ENCODE measurements around the gene PON1. TPM values are rescaled to one million over a fixed set of nuclear protein-coding genes. Genes with fewer than 3 reads are reported as not detected.

Gene PON1
- total RNA-seq, 4 donors from 2014 or later: 0.31 TPM; not detected in 3

GRCh38 chr7:95295397-95295796 lies 28.9 kb downstream of the PON1 start:
- no peak for ATAC-seq
- intact Hi-C loops (cut with DNase I; ENCODE audit: low total_unique reads) (no loop called here), in situ Hi-C loops (cut with MboI; ENCODE audit: low sequenced_read_pairs in 4 of 4) (no loop called here)
- Histone ChIP-seq H3K27ac (no peak overlapping the region), H3K4me1 (no peaks in the 10 kb centered on the region), H3K36me3 (no peaks in the 10 kb centered on the region), H3K9me3 (no peaks in the 10 kb centered on the region), H3K27me3 (no peaks in the 10 kb centered on the region), H3K4me3 (no peak overlapping the region)
- no peak for DNase-seq
- TF ChIP-seq POLR2A (IDR thresholded peaks at IDR 0.05): no peak
- TF ChIP-seq, protein P1, sequence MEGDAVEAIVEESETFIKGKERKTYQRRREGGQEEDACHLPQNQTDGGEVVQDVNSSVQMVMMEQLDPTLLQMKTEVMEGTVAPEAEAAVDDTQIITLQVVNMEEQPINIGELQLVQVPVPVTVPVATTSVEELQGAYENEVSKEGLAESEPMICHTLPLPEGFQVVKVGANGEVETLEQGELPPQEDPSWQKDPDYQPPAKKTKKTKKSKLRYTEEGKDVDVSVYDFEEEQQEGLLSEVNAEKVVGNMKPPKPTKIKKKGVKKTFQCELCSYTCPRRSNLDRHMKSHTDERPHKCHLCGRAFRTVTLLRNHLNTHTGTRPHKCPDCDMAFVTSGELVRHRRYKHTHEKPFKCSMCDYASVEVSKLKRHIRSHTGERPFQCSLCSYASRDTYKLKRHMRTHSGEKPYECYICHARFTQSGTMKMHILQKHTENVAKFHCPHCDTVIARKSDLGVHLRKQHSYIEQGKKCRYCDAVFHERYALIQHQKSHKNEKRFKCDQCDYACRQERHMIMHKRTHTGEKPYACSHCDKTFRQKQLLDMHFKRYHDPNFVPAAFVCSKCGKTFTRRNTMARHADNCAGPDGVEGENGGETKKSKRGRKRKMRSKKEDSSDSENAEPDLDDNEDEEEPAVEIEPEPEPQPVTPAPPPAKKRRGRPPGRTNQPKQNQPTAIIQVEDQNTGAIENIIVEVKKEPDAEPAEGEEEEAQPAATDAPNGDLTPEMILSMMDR (IDR thresholded peaks at IDR 0.05 in 4 of 5, conservative IDR thresholded peaks at IDR 0.05 in 1 of 5): no peak

DNA sequence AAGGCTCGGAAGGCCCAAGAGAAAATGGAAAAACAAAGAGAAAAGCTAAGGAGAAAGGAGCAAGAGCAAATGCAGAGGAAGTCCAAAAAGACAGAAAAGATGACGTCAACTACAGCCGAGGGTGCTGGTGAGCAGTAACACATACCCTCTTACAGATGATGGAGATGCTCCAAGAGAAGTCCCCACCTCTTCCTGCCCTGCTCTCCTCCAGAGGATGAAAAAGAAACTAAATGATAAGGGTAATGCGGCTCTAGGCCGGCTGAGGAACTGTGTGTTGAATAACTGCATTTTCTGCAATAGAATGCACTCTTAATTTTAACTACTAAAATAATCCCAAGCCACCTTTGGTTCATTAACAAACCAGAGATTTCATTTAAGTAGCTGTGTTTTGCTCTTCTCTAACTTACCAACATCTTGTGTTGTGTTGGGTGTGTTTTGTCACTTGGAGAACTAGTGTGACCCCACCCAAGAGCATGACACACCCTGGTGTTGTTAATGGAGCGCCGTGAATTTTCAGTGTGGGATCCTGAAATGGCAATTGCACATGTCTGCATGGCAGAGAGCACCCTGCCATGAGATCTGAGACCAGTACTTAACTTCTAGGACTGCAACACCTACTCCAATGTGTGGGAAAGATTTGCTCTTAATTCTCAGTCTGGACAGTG lies 34.0 kb downstream of the PON1 start:
- Histone ChIP-seq H3K9me3 (no peaks in the 10 kb centered on the region), H3K27ac (no peak overlapping the region), H3K36me3 (no peaks in the 10 kb centered on the region), H3K27me3 (no peaks in the 10 kb centered on the region), H3K4me1 (no peaks in the 10 kb centered on the region), H3K4me3 (no peak overlapping the region)
- TF ChIP-seq POLR2A (IDR thresholded peaks at IDR 0.05): no peak
- TF ChIP-seq, protein P1 (IDR thresholded peaks at IDR 0.05 in 4 of 5, conservative IDR thresholded peaks at IDR 0.05 in 1 of 5): no peak
- no peak for DNase-seq
- in situ Hi-C loops (cut with MboI; ENCODE audit: low sequenced_read_pairs in 4 of 4) (no loop called here), intact Hi-C loops (cut with DNase I; ENCODE audit: low total_unique reads) (no loop called here)
- no peak for ATAC-seq

GRCh38 chr7:95286096-95286495 lies 38.2 kb downstream of the PON1 start:
- no peaks in the 10 kb centered on the region for H3K27me3 ChIP-seq
- H3K4me3 ChIP-seq: no peak overlapping the region
- H3K36me3 ChIP-seq: no peaks in the 10 kb centered on the region
- no peak for TF ChIP-seq POLR2A (IDR thresholded peaks at IDR 0.05)
- TF ChIP-seq, protein P1 (IDR thresholded peaks at IDR 0.05 in 4 of 5, conservative IDR thresholded peaks at IDR 0.05 in 1 of 5): no peak
- no peaks in the 10 kb centered on the region for H3K9me3 ChIP-seq
- ATAC-seq (no peak), DNase-seq (no peak)
- in situ Hi-C loops (cut with MboI; ENCODE audit: low sequenced_read_pairs in 4 of 4): no loop called here
- intact Hi-C loops (cut with DNase I; ENCODE audit: low total_unique reads): no loop called here
- H3K27ac ChIP-seq: no peak overlapping the region
- no peaks in the 10 kb centered on the region for H3K4me1 ChIP-seq

DNA sequence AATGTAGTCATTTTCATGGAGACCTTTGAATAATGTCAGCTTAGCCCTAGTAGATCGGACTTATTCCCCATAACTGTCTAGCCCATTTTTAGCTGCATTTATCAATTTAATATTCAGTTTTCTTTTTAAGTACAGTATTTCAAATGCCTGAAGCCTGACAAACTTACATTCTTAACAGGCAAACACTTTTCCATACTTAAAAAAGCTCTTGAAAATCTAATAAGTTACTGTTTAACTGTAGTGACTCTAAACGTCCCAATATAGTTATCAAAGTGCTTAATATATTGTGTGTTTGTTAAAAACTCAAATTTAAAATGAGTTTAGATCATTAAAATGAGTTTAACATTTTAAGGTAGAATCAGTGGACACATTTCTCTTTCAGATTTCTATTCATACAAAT lies 44.9 kb downstream of the PON1 start:
- in situ Hi-C loops (cut with MboI; ENCODE audit: low sequenced_read_pairs in 4 of 4): no loop called here
- H3K27me3 ChIP-seq: no peaks in the 10 kb centered on the region
- TF ChIP-seq POLR2A (IDR thresholded peaks at IDR 0.05): no peak
- TF ChIP-seq, protein P1 (IDR thresholded peaks at IDR 0.05 in 4 of 5, conservative IDR thresholded peaks at IDR 0.05 in 1 of 5): no peak
- no peaks in the 10 kb centered on the region for H3K9me3 ChIP-seq
- no peak overlapping the region for H3K27ac ChIP-seq
- H3K4me3 ChIP-seq: no peak overlapping the region
- H3K4me1 ChIP-seq: no peaks in the 10 kb centered on the region
- intact Hi-C loops (cut with DNase I; ENCODE audit: low total_unique reads): no loop called here
- DNase-seq (no peak), ATAC-seq (no peak)
- peaks cover 0 to 5% of the 10 kb centered on the region in 2 donors for H3K36me3 ChIP-seq

DNA sequence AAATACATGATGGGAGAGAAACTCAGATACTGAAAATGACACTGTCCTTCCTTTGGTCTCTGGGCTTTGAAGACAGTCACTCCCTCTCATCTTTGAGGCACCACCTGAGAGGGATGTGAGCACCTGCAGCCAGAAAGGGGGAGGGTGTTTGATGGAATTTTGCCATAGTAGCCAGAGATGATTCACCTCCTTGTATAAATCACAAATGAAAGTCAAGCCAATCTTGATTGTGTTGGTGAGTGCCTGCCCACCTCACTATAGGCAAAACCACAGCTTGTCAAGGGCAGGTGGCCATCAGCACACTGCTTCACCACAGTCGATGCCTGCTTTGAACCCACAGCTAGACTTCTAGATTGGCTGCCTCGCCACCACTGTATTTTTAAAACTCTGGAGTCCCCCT lies 48.2 kb downstream of the PON1 start:
- ATAC-seq (no peak), DNase-seq (no peak)
- Histone ChIP-seq H3K4me3 (no peak overlapping the region), H3K27ac (no peak overlapping the region), H3K4me1 (no peaks in the 10 kb centered on the region), H3K9me3 (no peaks in the 10 kb centered on the region), H3K36me3 (peaks cover 0 to 6% of the 10 kb centered on the region in 2 donors), H3K27me3 (no peaks in the 10 kb centered on the region)
- intact Hi-C loops (cut with DNase I; ENCODE audit: low total_unique reads): no loop called here
- in situ Hi-C loops (cut with MboI; ENCODE audit: low sequenced_read_pairs in 4 of 4): no loop called here
- TF ChIP-seq POLR2A (IDR thresholded peaks at IDR 0.05): no peak
- TF ChIP-seq, protein P1 (IDR thresholded peaks at IDR 0.05 in 4 of 5, conservative IDR thresholded peaks at IDR 0.05 in 1 of 5): no peak

All from gastrocnemius medialis (tissue), 4 donors.